Measurements from ENCODE around the gene PRRX2.

Gene PRRX2

DNA sequence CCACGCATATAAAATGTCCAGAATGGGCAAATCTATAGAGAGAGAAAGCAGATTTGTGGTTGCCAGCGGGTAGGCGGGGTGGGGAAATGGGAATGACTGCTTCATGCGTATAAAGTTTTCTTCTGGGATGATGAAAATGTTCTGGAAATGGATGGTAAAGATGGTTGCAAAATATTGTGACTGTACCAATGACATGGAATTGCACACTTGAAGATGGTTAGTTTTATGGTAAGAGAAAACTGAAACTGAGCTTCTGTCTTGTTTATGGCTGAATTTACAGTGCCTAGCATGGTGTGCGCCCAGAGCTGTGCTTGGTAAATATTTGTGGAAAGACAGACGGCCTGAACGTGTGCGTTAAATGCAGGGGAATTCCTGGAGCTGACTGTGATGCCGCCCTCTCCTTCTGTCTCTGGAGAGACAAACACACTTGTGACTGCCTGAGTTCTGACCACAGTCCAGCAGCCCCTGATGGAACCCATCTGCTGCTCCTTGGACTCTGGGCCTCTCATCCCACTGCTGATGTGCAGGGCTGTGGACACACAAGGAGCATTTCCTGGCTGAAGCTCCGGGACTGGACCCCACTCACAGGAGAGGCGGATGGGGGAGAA is 96.0 kb downstream of the PRRX2 start:
- no peak for DNase-seq (ENCODE audit: low read depth)

DNA sequence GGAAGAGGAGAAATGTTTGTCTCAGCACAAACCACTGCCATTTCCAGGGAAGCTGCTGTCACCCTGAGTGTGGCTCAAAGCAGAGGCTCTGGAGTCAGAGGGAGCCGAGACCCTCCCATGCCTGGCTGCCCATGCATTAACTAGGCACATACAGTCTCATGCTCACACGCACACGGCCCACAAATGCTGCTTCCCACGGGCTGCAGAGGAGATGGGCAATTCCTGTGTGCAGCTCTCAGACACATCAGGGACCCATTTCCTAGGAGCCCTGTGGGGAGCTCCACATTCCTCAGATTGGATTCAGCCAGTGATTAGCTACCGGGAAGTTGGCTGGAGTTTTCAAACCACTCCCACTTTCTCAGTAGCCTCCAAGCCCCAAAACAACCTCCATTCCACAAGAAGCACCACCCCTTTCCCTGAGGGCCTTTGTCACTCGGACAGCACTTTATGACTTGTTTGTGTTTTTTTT is 96.5 kb downstream of the PRRX2 start:
- DNase-seq (ENCODE audit: low read depth), result no peak

GRCh38 chr9:129762370-129762984 is 97.0 kb downstream of the PRRX2 start:
- DNase-seq (ENCODE audit: low read depth), result peak; percentile 86

GRCh38 chr9:129762985-129763926 is 97.8 kb downstream of the PRRX2 start:
- DNase-seq (ENCODE audit: low read depth), result no peak

DNA sequence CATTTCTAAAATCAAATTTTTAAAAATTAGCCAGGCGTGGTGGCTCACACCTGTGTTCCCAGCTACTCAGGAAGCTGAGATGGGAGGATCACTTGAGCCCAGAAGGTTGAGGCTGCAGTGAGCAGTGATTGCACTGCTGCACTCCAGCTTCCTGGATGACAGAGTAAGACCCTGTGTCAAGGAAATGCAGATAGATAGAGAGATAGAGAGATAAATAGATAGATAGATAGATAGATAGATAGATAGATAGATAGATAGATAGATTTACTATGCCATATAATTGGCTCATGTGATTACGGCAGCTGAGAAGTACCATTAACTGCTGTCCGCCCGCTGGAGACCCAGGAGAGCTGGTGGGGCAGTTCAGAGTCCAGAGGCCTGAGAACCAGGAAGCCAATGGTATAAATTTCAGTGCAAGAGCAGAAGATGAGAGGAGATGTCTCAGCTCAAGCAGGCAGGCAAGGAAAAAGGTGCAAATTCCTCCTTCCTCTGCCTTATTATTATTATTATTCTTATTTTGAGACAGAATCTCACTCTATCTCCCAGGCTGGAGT is 100.4 kb downstream of the PRRX2 start:
- DNase-seq (ENCODE audit: low read depth), result no peak

- no peak for DNase-seq (ENCODE audit: low read depth)
These were observed 103.0 kb downstream of the PRRX2 start for GRCh38 chr9:129768486-129768885.

- no peak for DNase-seq (ENCODE audit: low read depth)
These were observed 104.2 kb downstream of the PRRX2 start for GRCh38 chr9:129769669-129770068.

- no peak for DNase-seq (ENCODE audit: low read depth)
These were observed 105.3 kb downstream of the PRRX2 start for GRCh38 chr9:129770741-129771140.

Data from non-pigmented ciliary epithelial cell (primary cell).